Astrocyte of the cerebellum (primary cell): ENCODE measurements around the gene DIP2C.

Source experiments
- DNase-seq: peaks from one replicate; pipeline ENCODE4 v3.0.0-alpha.2; 2011; ENCODE audit warnings: low read depth
- H3K4me3 ChIP-seq: 2 replicates; pipeline ENCODE4 v1.5.1; 2011; ENCODE audit warnings: mild to moderate bottlenecking, low read depth, low read length, moderate library complexity
- in situ Hi-C: cut with HindIII; loops from 2 replicates; pipeline ENCODE4 v1.10.0; 2017; ENCODE audit warnings: low sequenced_read_pairs
- TF ChIP-seq, protein P1 (sequence below): IDR thresholded peaks from 2 replicates; pipeline ENCODE4 v1.5.1; 2012; ENCODE audit warnings: low read length, low read depth, moderate library complexity, mild to moderate bottlenecking; ENCODE audit errors: missing control alignments

The DIP2C gene

DNA sequence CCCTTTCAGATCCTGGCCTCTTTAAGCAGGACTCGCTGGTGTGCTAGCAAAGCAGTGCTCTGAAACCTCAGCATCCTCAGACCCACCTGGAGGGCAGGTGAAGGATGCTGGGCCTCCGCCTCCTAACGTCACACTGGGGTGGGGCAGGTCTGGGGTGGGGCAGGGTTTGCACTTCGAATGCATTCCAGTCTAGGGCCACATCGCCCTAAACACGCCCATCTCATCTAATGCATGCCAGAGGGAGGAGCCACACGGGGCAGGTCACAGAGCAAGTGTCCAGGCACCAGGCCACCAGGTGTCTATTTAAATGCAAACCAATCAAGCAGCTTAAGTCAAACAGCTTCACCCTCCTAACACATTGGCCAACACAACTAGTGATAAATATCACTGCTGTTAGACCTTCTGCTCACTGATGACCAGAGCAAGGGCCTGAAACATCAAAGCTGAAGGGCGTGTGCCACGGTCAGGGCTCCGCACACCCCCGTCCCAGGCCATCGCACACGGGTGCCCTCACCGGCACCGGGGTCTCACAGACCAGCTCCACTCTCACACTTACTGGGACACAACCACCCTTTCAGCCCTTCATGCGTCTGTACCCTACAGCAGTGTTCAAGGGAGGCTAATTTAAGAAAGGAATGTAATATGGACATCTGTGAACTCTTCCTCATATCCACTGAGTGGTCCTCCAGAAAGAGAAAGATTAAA, 47.1 kb downstream of the DIP2C start:
- H3K4me3 ChIP-seq, result no peak overlapping the region
- DNase-seq, result no peak
- in situ Hi-C loops, result no loop called here
- TF ChIP-seq, protein P1, sequence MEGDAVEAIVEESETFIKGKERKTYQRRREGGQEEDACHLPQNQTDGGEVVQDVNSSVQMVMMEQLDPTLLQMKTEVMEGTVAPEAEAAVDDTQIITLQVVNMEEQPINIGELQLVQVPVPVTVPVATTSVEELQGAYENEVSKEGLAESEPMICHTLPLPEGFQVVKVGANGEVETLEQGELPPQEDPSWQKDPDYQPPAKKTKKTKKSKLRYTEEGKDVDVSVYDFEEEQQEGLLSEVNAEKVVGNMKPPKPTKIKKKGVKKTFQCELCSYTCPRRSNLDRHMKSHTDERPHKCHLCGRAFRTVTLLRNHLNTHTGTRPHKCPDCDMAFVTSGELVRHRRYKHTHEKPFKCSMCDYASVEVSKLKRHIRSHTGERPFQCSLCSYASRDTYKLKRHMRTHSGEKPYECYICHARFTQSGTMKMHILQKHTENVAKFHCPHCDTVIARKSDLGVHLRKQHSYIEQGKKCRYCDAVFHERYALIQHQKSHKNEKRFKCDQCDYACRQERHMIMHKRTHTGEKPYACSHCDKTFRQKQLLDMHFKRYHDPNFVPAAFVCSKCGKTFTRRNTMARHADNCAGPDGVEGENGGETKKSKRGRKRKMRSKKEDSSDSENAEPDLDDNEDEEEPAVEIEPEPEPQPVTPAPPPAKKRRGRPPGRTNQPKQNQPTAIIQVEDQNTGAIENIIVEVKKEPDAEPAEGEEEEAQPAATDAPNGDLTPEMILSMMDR, result no peak

DNA sequence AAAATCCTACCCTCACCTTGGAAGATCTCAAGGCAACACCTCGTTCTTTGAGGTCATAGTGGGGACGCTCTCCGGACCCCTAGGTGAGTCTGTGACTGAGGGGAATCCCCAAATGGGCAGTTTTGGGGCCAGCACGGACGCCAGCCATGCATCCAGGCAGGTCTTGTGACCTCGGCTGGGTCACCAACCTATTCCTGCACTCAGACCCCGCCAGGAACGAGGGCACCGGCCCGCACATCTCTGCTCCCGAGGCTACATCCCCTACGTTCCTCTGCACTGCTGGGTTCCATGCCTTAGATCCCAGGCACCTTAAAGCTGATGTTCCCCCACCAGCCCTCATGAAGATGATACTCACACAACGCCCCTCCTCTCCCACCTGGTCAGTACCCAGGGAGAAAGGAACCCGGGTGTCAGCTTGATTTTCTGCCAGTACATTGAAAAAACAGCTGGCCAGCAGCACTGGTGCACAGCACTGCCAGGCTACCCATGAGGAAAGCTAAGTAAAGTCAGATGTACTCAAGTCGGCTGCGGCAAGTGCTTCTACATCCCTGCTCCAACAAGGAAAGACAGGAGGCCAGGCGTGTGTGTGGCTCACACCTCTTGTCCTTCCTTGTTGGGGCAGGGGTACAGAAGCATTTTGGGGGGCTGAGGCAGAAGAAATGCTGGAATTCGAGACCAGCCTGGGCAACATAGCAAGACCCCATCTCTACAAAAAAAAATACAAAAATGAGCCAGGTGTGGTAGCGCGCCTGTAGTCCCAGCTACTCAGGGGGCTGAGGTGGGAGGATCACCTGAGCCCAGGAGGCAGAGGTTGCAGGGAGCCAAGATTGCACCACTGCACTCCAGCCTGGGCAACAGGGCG, 48.1 kb downstream of the DIP2C start:
- DNase-seq, result no peak
- TF ChIP-seq, protein P1, result no peak
- in situ Hi-C loops, result no loop called here
- H3K4me3 ChIP-seq, result no peak overlapping the region

- TF ChIP-seq, protein P1, result no peak
- H3K4me3 ChIP-seq, result no peak overlapping the region
- no peak for DNase-seq
These were observed 48.8 kb downstream of the DIP2C start for GRCh38 chr10:640673-641045.

GRCh38 chr10:639751-640672, 49.5 kb downstream of the DIP2C start:
- TF ChIP-seq, protein P1, result no peak
- in situ Hi-C loops, result no loop called here
- no peak for DNase-seq
- H3K4me3 ChIP-seq, result no peak overlapping the region

More at GRCh38 chr10:640673-641045, 48.8 kb downstream of the DIP2C start:
- in situ Hi-C loops, result no loop called here

DNA sequence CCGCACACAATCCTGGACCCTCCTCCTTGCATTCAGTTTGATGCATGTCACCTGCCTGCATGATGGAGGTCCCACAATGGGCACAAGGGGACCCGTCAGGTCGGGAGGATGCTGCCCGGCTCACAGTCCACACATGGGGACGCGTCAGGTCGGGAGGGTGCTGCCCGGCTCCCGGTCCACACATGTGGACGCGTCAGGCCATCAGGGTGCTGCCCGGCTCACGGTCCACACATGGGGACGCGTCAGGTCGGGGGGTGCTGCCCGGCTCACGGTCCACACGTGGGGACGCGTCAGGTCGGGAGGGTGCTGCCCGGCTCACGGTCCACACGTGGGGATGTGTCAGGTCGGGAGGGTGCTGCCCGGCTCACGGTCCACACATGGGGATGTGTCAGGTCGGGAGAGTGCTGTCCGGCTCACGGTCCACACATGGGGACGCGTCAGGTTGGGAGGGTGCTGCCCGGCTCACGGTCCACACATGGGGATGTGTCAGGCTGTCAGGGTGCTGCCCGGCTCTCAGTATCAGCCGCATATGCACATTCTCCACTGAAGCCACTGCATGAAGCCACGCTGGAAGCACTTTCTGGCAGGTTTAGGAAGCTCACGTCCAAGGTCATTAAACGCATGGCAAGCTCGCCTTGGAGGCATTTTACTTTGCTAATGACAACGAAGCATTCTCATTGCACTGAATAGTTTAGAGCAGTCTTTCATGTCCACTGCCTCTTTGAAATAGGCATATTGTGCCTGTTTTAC, 50.3 kb downstream of the DIP2C start:
- in situ Hi-C loops, result no loop called here
- TF ChIP-seq, protein P1, result no peak
- no peak overlapping the region for H3K4me3 ChIP-seq
- no peak for DNase-seq
